ENCODE data around the gene MFGE8. TPM values are rescaled to one million over a fixed set of nuclear protein-coding genes. Genes with fewer than 3 reads are reported as not detected.

Gene MFGE8
- total and polyA plus RNA-seq, 9 of the 15 experiments (the other 6 are each of a cell fraction or from before 2014, with no cell fraction given) = 2.3 to 142 (median 62.3) TPM

DNA sequence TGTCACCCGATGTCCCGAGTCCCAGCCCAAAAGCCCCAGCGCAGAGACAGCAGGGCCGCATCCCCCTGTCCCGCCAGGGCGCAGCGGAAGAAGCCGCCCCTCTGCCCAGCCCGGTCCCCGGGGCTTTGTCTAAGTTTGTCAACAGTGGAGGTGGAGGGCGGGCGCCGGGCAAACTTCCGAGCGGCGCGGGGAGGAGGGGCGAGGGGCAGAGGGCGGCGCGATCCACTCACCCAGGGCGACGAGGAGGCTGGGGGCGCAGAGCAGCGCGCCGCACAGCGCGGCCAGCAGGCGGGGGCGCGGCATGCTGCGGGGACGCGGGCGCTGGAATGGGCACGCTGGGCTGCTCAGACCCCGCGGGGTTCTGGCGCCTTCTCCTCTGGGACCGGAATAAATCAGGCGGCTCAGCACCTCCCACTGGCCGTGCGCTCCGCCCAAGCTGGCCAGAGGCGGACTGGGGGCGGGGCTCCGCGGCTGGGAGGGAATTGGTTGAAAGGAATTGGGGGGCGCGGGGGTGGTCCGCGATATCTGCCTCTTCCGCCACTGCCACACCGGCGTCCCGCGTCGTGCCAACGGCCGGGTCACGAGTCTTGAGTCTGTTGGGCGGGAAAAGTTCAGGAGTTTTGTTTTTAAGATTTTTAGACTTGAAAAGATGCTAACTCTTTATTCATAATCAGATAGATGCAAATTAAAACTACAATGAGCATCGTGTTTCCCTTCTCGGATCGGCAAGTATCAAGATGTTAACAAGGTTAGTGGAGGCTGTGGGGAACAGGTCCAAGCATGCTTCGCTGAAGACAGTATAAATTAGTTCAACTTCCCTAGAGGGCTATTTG, at the start of gene MFGE8 (continued):
- TF ChIP-seq, protein P1, sequence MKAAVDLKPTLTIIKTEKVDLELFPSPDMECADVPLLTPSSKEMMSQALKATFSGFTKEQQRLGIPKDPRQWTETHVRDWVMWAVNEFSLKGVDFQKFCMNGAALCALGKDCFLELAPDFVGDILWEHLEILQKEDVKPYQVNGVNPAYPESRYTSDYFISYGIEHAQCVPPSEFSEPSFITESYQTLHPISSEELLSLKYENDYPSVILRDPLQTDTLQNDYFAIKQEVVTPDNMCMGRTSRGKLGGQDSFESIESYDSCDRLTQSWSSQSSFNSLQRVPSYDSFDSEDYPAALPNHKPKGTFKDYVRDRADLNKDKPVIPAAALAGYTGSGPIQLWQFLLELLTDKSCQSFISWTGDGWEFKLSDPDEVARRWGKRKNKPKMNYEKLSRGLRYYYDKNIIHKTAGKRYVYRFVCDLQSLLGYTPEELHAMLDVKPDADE (conservative IDR thresholded peaks at IDR 0.05; ENCODE audit: control insufficient read depth, low read depth, low read length) = no peak
- TF ChIP-seq GTF2F1 (IDR thresholded peaks at IDR 0.05; ENCODE audit: low read depth, low read length) (no peak), U2AF2 (optimal IDR thresholded peaks at IDR 0.05; ENCODE audit: low read depth, low read length) (no peak), NELFE (IDR thresholded peaks at IDR 0.05; ENCODE audit: insufficient read depth, insufficient read length) (no peak), JUN (IDR thresholded peaks at IDR 0.05; ENCODE audit: borderline replicate concordance, low read depth, low read length) (no peak), JUN (CRISPR knock-in tag; IDR thresholded peaks at IDR 0.05; ENCODE audit: borderline replicate concordance) (0 out of 2 replicates have a peak, but pooled peaks have one; percentile 59), CTBP1 (IDR thresholded peaks at IDR 0.05; ENCODE audit: borderline replicate concordance) (peak; percentile 52), CBX8 (IDR thresholded peaks at IDR 0.05; ENCODE audit: borderline replicate concordance, extremely low read depth, low read depth, low read length, poor library complexity, severe bottlenecking) (no peak), MAFG (tag; conservative IDR thresholded peaks at IDR 0.05) (no peak), TAF15 (IDR thresholded peaks at IDR 0.05; ENCODE audit: low read depth, low read length) (no peak), TAF7 (tag; IDR thresholded peaks at IDR 0.05) (no peak), HNRNPUL1 (IDR thresholded peaks at IDR 0.05; ENCODE audit: low read length) (no peak)
- TF ChIP-seq, protein P2, sequence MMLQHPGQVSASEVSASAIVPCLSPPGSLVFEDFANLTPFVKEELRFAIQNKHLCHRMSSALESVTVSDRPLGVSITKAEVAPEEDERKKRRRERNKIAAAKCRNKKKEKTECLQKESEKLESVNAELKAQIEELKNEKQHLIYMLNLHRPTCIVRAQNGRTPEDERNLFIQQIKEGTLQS (IDR thresholded peaks at IDR 0.05) = no peak
- TF ChIP-seq, protein P2 (CRISPR knock-in tag; conservative IDR thresholded peaks at IDR 0.05) = no peak
- TF ChIP-seq, protein P3, sequence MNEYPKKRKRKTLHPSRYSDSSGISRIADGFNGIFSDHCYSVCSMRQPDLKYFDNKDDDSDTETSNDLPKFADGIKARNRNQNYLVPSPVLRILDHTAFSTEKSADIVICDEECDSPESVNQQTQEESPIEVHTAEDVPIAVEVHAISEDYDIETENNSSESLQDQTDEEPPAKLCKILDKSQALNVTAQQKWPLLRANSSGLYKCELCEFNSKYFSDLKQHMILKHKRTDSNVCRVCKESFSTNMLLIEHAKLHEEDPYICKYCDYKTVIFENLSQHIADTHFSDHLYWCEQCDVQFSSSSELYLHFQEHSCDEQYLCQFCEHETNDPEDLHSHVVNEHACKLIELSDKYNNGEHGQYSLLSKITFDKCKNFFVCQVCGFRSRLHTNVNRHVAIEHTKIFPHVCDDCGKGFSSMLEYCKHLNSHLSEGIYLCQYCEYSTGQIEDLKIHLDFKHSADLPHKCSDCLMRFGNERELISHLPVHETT (CRISPR knock-in tag; conservative IDR thresholded peaks at IDR 0.05 in 1 of 2, IDR thresholded peaks at IDR 0.05 in 1 of 2) = no peak
- TF ChIP-seq, protein P4, sequence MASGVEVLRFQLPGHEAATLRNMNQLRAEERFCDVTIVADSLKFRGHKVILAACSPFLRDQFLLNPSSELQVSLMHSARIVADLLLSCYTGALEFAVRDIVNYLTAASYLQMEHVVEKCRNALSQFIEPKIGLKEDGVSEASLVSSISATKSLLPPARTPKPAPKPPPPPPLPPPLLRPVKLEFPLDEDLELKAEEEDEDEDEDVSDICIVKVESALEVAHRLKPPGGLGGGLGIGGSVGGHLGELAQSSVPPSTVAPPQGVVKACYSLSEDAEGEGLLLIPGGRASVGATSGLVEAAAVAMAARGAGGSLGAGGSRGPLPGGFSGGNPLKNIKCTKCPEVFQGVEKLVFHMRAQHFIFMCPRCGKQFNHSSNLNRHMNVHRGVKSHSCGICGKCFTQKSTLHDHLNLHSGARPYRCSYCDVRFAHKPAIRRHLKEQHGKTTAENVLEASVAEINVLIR (CRISPR knock-in tag; IDR thresholded peaks at IDR 0.05) = no peak
- TF ChIP-seq, protein P5, sequence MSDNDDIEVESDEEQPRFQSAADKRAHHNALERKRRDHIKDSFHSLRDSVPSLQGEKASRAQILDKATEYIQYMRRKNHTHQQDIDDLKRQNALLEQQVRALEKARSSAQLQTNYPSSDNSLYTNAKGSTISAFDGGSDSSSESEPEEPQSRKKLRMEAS (CRISPR knock-in tag; IDR thresholded peaks at IDR 0.05) = peak; percentile 67

All from K562 (cell line).